HG02970 (cell line): ENCODE data around the gene PZP.
"Not testable (repeated sequence)": the region's sequence is repeated elsewhere in the genome, so short reads cannot be mapped to it uniquely, and the experiment has no call there.

Experiments used
- ATAC-seq: cut with Tn5 transposase; IDR thresholded peaks from one replicate; pipeline ENCODE4 v1.9.1; 2021; ENCODE audit warnings: mild to moderate bottlenecking, moderate library complexity, moderate number of reproducible peaks; ENCODE audit not compliant: unreplicated experiment, low FRiP score

The PZP gene

DNA sequence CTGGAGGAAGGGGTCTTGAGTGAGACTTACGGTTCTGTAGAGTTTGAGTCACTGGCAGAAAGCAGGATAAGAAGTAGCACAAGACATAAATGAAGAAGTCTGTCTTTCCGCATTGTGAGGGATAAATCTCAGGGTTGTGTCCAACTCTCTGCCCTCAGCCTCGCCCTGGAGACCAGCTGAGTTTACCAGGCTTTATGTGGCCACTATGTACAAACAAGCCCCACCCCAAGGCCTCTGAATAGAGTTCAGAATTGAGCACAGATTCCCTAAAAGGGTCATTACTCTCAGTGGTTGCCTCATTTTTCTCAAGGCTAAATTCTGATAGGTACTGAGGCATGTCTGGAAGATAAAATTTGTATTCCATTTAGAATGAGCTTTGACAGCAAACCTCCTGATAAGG is at the start of gene PZP:
Gene PZP (minus strand): TSS at position 167 of the 400 bp plus-strand sequence. CDS start 54 bp downstream, at position 113.
- ATAC-seq = no peak

- ATAC-seq = no peak
Observed at GRCh38 chr12:9256758-9257405, 48.7 kb upstream of the PZP start.

DNA sequence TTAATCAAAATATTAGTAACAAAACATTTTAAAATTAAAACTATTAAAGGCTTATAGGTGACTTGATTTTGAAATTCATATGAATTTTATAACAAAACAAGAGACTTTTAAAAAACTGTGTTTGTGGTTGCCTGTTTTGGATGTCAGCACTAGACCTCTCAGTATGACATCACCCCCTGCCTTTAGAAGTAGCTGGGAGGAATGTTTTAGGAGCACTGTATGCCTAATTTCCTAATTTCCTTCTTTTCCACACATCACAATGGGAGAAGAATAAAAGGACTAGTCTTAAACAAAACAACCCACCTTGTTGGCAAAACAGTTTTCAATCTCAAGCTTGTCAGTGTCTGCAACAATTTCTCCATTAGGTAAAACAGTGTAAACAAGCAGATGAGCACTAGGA is 48.1 kb upstream of the PZP start:
- no peak for ATAC-seq

- no peak for ATAC-seq
Observed at GRCh38 chr12:9255837-9256236, 47.6 kb upstream of the PZP start.

GRCh38 chr12:9253464-9253863 is 45.3 kb upstream of the PZP start:
- ATAC-seq = no peak

DNA sequence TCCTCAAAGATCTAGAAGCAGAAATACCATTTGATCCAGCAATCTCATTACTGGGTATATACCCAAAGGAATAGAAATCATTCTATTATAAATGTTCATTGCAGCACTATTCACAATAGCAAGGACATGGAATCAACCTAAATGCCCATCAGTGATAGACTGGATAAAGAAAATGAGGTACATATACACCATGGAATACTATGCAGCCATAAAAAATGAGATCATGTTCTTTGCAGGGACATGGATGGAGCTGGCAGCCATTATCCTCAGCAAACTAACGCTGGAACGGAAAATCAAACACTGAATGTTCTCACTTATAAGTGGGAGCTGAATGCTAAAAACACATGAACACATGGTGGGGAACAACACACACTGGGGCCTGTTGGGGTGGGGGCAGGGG is 44.6 kb upstream of the PZP start:
- not testable (repeated sequence) for ATAC-seq

DNA sequence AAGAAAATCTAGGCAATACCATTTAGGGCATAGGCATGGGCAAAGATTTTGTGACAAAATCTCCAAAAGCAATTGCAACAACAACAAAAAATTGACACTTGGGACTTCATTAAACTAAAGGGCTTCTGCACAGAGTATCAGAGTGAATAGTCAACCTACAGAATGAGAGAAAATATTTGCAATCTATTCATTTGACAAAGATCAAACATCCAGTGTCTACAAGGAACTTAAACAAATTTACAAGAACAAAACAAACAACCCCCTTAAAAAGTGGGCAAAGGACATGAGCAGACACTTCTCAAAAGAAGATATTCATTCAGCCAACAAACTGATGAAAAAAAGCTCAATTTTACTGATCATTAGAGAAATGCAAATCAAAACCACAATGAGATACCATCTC is 44.1 kb upstream of the PZP start:
- ATAC-seq = no peak

- no peak for ATAC-seq
Observed at GRCh38 chr12:9248435-9248834, 40.2 kb upstream of the PZP start.

DNA sequence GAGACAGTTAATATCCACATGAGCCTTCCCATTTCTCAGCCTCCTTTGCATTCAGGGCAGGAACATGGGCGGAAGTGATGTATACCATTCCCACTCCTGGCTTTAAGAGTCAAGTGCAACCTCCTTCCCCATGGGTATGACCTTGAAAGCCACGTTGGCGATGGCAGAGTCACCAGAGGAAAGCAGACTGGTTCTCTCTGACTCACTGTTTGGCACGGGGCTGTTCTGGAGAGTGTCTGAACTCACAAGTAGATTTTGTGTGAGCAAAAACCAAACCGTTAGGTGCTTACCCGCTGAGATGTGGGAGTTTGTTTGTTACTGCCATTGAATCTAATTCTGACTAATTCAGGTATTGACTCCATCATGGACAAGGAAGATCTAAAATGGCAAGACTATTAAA is 36.7 kb upstream of the PZP start:
- ATAC-seq = no peak

GRCh38 chr12:9243999-9244649 is 35.9 kb upstream of the PZP start:
- ATAC-seq = no peak

- ATAC-seq = no peak
Observed at GRCh38 chr12:9241301-9241700, 33.1 kb upstream of the PZP start.

DNA sequence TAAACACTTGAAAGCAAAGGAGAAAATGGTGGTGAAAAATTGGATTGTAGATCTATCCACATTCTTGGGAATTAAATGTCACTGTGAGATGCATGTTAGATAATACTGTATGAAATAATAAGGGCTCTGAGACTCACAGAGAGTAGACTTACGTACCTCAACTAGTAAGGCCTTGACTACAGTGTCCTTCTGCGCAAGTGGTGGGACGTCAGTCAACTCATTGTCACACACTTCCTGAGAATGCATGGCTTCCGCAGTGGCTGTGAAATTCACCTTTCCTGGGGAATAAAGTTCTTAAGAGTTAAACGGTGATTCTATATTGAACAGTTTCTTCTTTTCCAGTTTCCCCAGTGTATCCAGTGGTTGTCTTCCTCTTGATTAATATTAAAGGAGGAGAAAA is 32.6 kb upstream of the PZP start:
- no peak for ATAC-seq

DNA sequence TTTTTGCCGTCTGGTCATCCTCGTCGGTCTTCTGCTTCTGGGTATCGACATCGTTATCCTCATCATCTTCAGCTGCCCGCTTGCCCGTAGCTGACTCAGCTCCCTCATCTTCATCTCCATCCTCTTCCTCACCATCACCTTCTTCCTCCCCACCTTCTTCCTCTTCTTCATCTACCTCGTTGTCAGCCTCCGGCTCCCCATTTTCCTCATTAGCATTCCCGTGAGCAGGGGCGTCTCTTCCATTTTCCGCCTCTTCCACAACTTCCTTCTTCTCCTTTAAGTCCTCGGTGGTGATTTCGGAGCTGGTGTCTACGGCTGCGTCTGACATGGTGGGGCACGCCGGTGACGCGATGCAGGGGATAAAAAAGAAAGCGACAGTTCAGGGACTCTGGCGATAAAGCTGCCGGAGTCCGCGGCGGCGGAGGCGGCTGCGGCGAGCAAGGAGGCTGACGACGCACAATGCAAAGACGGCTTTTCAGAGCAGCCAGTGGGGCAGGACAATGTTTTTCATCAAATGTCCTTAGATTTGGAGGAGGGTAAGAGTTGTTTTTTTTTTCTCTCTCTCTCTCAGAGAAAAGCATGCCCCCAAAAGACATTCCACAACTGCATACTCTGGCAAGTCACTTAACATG is 31.9 kb upstream of the PZP start:
- ATAC-seq = not testable (repeated sequence)

DNA sequence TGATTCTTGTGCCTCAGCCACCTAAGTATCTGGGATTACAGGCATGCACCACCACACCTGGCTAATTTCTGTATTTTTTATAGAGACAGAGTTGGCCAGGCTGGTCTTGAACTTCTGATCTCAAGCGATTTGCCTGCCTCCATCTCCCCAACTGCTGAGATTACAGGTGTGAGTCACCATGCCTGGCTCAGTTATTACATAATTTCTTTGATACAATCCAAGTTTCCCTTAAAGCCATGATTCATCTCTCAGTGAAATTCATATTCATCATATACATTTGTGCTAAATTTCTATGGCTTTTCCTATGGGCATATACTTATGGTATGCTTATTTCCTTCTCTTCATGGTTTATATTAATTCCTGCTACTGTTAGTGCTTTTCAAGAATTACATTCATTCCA is 29.1 kb upstream of the PZP start:
- ATAC-seq = no peak

- ATAC-seq = no peak
Observed at GRCh38 chr12:9235519-9235918, 27.3 kb upstream of the PZP start.

GRCh38 chr12:9227950-9228349 is 19.8 kb upstream of the PZP start:
- ATAC-seq = no peak

- ATAC-seq = no peak
Observed at GRCh38 chr12:9223830-9224229, 15.6 kb upstream of the PZP start.

DNA sequence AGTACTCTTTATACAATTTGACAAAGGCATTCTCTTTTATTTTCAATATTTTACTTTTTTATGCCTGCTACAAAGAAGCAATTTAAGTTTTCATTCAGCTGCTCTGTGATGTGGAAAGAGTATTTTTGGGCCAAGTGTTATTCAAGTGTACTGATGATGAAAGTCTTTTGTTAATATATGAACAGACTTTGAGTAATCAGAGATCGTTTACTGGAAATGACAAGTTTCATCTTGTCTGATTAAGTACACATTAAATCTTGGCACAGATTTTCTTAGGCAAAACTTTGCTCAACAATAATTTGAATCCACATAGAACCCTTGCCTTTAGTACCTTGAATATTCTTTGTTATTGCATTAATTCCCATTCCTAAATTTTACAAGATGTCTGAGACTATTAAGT is 13.3 kb upstream of the PZP start:
- no peak for ATAC-seq

GRCh38 chr12:9221011-9221410 is 12.8 kb upstream of the PZP start:
- not testable (repeated sequence) for ATAC-seq

DNA sequence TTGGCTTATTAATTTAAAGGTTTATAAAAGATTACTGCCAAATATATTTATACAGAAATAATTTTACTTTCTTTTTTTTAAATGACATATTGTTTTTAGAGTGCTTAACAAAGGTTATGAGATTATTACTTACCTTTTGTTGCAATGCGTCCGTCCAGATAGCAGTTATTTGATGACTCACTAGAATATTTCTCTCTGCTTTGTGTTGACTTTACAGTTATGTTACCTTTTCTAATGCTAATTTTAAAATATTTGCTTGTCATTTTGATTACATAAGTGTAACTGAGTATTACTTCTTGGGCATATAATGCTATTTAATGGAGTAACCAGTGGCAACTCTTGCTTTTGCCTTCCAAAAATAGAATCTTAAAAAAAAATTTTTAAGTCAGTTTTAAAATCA is 6.3 kb upstream of the PZP start:
- ATAC-seq = no peak

GRCh38 chr12:9211687-9212086 is 3.5 kb upstream of the PZP start:
- ATAC-seq = no peak

DNA sequence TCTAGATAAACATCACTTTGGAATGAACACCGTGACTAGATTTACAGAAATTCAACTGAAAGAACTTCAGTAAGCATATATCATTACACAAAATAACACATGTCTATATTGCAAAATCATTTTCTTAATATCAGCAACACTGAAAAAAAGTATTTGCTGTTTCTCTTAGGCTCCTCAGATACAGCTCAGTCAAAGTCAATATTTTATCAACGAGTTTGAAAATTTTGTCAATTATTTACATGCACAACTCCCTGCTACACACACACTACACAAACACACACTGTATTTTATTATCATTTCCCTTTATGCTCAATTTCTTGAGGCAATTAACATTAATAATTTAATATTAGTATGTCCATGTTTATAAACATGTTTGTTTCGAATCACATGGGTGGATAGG is 3.8 kb downstream of the PZP start:
- no peak for ATAC-seq
